ENCODE results near the gene RAET1G. TPM values are rescaled to one million over a fixed set of nuclear protein-coding genes. Genes with fewer than 3 reads are reported as not detected.
A peak's percentile ranks its signal among the peaks of the same experiment; 100 is the strongest.
"Not testable (repeated sequence)": the region's sequence is repeated elsewhere in the genome, so short reads cannot be mapped to it uniquely, and the experiment has no call there.

The RAET1G gene
- total RNA-seq, 1 donor from 2014 or later, result 4.9 TPM

DNA sequence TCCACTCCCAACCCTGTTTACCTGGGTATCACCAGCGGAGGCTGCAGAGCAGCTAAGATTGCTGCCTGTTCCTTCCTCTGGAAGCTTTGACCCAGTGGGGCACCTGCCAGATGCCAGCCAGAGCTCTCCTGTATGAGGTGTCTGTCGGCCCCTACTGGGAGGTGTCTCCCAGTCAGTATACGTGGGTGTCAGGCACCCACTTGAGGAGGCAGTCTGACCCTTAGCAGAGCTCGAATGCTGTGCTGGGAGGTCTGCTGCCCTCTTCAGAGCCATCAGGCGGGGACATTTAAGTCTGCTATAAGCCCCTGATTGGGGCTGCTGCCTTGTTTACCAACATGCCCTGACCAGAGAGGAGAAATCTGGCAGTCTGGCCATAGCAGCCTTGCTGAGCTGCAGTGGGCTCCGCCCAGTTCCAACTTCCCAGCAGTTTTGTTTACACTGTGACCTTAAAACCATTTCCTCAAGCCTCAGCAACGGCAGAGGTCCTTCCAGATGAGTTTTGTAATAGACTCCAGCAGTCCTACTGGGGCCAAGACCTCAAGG, 27.8 kb downstream of the RAET1G start:
- Histone ChIP-seq H3K36me3 (no peaks in the 10 kb centered on the region), H3K27me3 (no peaks in the 10 kb centered on the region), H3K4me3 (no peak overlapping the region), H3K27ac (peak overlapping the region; percentile 73), H3K4me1 (peaks cover 62% of the 10 kb centered on the region), H3K9me3 (no peaks in the 10 kb centered on the region)
- peak; percentile 40 for TF ChIP-seq POLR2AphosphoS5 (IDR thresholded peaks at IDR 0.05; ENCODE audit: insufficient read depth in 1 of 2, low read depth in 1 of 2)
- no peak for TF ChIP-seq POLR2A (IDR thresholded peaks at IDR 0.05)
- peak in 1 of 2 donors; percentile 89 for DNase-seq (ENCODE audit: extremely low spot score in 2 of 2)
- intact Hi-C loops (cut with DNase I), result no loop called here

DNA sequence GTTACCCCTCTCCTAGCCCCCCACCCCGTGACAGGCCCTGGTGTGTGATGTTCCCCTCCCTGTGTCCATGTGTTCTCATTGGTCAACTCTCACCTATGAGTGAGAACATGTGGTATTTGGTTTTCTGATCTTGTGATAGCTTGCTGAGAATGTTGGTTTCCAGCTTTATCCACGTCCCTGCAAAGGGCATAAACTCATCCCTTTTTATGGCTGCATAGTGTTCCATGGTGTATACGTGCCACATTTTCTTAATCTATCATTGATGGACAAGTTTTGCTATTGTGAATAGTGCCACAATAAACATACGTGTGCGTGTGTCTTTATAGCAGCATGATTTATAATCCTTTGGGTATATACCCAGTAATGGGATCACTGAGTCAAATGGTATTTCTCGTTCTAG, 31.1 kb downstream of the RAET1G start:
- DNase-seq (ENCODE audit: extremely low spot score in 2 of 2); H3K4me3 ChIP-seq; H3K27me3 ChIP-seq; intact Hi-C loops (cut with DNase I); H3K27ac ChIP-seq; H3K36me3 ChIP-seq; H3K9me3 ChIP-seq: not testable (repeated sequence)
- peaks cover 40% of the 10 kb centered on the region for H3K4me1 ChIP-seq

DNA sequence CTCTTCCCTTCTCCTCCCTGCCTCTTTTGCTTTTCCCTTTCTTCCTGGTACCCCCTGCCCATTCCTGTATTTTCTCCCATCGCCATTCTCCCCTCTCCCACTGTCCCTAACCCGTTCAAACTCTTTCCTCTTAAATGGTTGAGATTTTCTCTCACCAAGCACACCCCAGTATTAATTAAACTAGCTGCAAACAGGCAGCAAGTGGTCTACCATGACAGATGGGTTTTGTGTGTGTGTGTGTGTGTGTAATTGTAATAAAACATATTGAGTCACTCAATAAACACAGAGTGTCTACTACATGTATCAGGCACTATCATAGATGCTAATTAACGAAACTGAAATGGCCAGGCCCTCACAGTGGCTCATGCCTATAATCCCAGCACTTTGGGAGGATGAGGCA, 31.7 kb downstream of the RAET1G start:
- no peak overlapping the region for H3K4me3 ChIP-seq
- H3K9me3 ChIP-seq, result no peaks in the 10 kb centered on the region
- peaks cover 34% of the 10 kb centered on the region for H3K4me1 ChIP-seq
- no peaks in the 10 kb centered on the region for H3K36me3 ChIP-seq
- DNase-seq (ENCODE audit: extremely low spot score in 2 of 2), result no peak
- TF ChIP-seq POLR2A (IDR thresholded peaks at IDR 0.05) (no peak), POLR2AphosphoS5 (IDR thresholded peaks at IDR 0.05; ENCODE audit: insufficient read depth in 1 of 2, low read depth in 1 of 2) (no peak)
- TF ChIP-seq, protein P1, sequence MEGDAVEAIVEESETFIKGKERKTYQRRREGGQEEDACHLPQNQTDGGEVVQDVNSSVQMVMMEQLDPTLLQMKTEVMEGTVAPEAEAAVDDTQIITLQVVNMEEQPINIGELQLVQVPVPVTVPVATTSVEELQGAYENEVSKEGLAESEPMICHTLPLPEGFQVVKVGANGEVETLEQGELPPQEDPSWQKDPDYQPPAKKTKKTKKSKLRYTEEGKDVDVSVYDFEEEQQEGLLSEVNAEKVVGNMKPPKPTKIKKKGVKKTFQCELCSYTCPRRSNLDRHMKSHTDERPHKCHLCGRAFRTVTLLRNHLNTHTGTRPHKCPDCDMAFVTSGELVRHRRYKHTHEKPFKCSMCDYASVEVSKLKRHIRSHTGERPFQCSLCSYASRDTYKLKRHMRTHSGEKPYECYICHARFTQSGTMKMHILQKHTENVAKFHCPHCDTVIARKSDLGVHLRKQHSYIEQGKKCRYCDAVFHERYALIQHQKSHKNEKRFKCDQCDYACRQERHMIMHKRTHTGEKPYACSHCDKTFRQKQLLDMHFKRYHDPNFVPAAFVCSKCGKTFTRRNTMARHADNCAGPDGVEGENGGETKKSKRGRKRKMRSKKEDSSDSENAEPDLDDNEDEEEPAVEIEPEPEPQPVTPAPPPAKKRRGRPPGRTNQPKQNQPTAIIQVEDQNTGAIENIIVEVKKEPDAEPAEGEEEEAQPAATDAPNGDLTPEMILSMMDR (IDR thresholded peaks at IDR 0.05), result no peak
- intact Hi-C loops (cut with DNase I), result no loop called here
- no peaks in the 10 kb centered on the region for H3K27me3 ChIP-seq
- no peak overlapping the region for H3K27ac ChIP-seq

DNA sequence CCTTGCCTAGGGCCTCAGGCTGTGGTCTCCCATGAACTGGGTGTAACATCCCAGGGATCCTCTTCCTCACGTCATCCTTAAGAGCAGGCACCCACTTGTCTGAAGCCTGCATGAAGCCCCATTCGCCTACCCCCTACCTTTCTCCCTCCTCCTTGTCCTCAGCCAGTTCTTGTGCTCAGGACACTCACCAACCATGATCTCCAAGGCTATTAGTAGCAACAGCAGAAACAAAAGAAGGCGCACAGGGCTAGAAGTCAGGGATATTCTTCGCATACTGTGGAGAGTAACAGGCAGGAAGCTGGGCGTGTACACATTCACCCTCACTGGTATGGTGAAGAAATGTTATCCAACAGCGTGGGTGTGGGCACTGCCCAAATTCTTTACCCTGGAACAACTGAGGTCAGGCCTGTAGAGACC, 32.3 kb downstream of the RAET1G start:
- Histone ChIP-seq H3K27ac (no peak overlapping the region), H3K4me3 (no peak overlapping the region), H3K36me3 (no peaks in the 10 kb centered on the region), H3K4me1 (peaks cover 27% of the 10 kb centered on the region), H3K27me3 (no peaks in the 10 kb centered on the region), H3K9me3 (no peaks in the 10 kb centered on the region)
- intact Hi-C loops (cut with DNase I), result no loop called here
- no peak for DNase-seq (ENCODE audit: extremely low spot score in 2 of 2)
- no peak for TF ChIP-seq POLR2A (IDR thresholded peaks at IDR 0.05)
- TF ChIP-seq, protein P1 (IDR thresholded peaks at IDR 0.05), result no peak
- TF ChIP-seq POLR2AphosphoS5 (IDR thresholded peaks at IDR 0.05; ENCODE audit: insufficient read depth in 1 of 2, low read depth in 1 of 2), result no peak

DNA sequence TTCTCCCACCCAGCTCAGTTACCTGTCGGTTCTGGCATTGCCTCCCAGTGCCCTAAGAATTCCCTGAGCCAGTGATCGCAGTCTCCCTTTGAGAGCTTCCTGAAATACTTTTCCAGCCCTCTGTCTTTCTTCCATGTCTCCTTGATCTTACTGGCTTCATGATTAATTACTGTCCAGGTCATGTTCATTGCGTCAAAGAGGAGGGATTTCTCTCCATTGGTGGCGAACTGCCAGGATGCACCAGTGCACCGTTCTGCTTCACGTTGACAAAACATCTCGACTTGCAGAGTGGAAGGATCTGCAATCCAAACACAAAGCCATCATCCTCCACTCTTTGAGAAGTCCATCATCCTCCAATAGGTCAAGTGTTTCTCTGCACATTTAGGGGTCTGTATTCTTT, 33.6 kb downstream of the RAET1G start:
- Histone ChIP-seq H3K9me3 (no peaks in the 10 kb centered on the region), H3K27ac (no peak overlapping the region), H3K4me3 (no peak overlapping the region), H3K27me3 (no peaks in the 10 kb centered on the region), H3K36me3 (no peaks in the 10 kb centered on the region), H3K4me1 (peaks cover 14% of the 10 kb centered on the region)
- TF ChIP-seq, protein P1 (IDR thresholded peaks at IDR 0.05), result no peak
- no peak for TF ChIP-seq POLR2A (IDR thresholded peaks at IDR 0.05)
- no peak for TF ChIP-seq POLR2AphosphoS5 (IDR thresholded peaks at IDR 0.05; ENCODE audit: insufficient read depth in 1 of 2, low read depth in 1 of 2)
- DNase-seq (ENCODE audit: extremely low spot score in 2 of 2), result no peak
- intact Hi-C loops (cut with DNase I), result no loop called here

DNA sequence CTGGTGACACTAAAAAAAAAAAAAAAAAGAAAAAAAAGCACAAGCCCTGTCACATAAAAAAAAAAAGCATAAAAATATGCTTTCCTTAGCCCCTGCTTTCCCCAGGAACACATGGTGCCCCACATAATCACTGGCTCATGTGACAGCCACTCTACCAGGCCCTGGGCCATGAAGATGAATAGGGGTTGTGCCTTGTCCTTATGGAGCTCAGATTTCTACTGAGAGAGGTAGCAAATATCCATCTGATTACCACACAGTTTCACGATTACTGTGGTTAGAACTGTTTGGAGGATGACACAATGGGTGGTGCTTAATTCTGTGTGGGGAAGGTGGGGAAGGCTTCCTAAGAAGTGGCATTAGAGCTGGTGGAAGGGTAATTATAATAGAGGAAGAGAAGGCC, 34.3 kb downstream of the RAET1G start:
- intact Hi-C loops (cut with DNase I), result no loop called here
- H3K36me3 ChIP-seq, result no peaks in the 10 kb centered on the region
- no peak overlapping the region for H3K27ac ChIP-seq
- TF ChIP-seq, protein P1 (IDR thresholded peaks at IDR 0.05), result no peak
- TF ChIP-seq POLR2AphosphoS5 (IDR thresholded peaks at IDR 0.05; ENCODE audit: insufficient read depth in 1 of 2, low read depth in 1 of 2), result no peak
- H3K27me3 ChIP-seq, result no peaks in the 10 kb centered on the region
- peaks cover 11% of the 10 kb centered on the region for H3K4me1 ChIP-seq
- DNase-seq (ENCODE audit: extremely low spot score in 2 of 2), result no peak
- H3K4me3 ChIP-seq, result no peak overlapping the region
- no peaks in the 10 kb centered on the region for H3K9me3 ChIP-seq
